ENCODE data around the gene HMGXB3.

The HMGXB3 gene

DNA sequence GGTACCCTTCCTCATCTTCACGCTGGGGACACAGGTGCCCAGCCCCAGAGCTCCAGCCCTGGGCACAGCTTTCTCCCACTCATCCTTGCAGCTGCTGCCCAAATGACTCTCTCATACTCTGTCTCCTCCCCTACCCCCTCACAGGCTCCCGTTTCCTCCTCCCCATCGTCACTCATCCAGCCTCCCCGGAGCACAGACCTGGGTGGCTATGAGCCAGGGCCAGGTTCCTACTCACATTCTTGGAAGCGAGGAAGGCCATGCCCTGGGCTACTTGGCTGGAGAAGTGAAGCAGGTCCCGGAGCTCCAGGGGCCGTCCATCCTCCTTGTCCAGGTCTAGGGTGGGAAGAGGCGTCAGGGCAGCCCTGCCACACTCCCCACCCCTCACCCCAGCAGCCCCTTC lies 56.5 kb downstream of the HMGXB3 start:
- Histone ChIP-seq H3K4me2 (ENCODE audit: low read depth, low read length, poor library complexity, severe bottlenecking) (no peak overlapping the region), H3K27me3 (ENCODE audit: low read length) (no peaks in the 10 kb centered on the region), H3K36me3 (ENCODE audit: low read length) (peaks cover under 1% of the 10 kb centered on the region; the same call in 1 of the 2 replicates), H3K9ac (ENCODE audit: low read length) (no peak overlapping the region), H3K9me3 (ENCODE audit: insufficient read depth, low read length) (no peaks in the 10 kb centered on the region), H3K4me3 (ENCODE audit: insufficient read depth, low read length, poor library complexity, severe bottlenecking) (no peak overlapping the region), H3F3A (ENCODE audit: insufficient read depth) (no peaks in the 10 kb centered on the region), H3K79me2 (ENCODE audit: insufficient read depth, low read length) (no peaks in the 10 kb centered on the region), H3K27ac (ENCODE audit: low read depth, low read length) (no peak overlapping the region), H4K20me1 (ENCODE audit: low read depth, low read length) (no peaks in the 10 kb centered on the region), H2AFZ (ENCODE audit: low read depth, low read length, severe bottlenecking) (no peak overlapping the region), H3K9me2 (replicated peaks; ENCODE audit: insufficient read depth, low read length) (no peaks in the 10 kb centered on the region)
- TF ChIP-seq, protein P1, sequence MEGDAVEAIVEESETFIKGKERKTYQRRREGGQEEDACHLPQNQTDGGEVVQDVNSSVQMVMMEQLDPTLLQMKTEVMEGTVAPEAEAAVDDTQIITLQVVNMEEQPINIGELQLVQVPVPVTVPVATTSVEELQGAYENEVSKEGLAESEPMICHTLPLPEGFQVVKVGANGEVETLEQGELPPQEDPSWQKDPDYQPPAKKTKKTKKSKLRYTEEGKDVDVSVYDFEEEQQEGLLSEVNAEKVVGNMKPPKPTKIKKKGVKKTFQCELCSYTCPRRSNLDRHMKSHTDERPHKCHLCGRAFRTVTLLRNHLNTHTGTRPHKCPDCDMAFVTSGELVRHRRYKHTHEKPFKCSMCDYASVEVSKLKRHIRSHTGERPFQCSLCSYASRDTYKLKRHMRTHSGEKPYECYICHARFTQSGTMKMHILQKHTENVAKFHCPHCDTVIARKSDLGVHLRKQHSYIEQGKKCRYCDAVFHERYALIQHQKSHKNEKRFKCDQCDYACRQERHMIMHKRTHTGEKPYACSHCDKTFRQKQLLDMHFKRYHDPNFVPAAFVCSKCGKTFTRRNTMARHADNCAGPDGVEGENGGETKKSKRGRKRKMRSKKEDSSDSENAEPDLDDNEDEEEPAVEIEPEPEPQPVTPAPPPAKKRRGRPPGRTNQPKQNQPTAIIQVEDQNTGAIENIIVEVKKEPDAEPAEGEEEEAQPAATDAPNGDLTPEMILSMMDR (IDR thresholded peaks at IDR 0.05; ENCODE audit: insufficient read depth, low read length, poor library complexity, severe bottlenecking), result no peak
- TF ChIP-seq EZH2phosphoT487 (conservative IDR thresholded peaks at IDR 0.05; ENCODE audit: low read length), result no peak

GRCh38 chr5:150057511-150057910 lies 57.0 kb downstream of the HMGXB3 start:
- Histone ChIP-seq H3K9me2 (replicated peaks; ENCODE audit: insufficient read depth, low read length) (no peaks in the 10 kb centered on the region), H3K9me3 (ENCODE audit: insufficient read depth, low read length) (no peaks in the 10 kb centered on the region), H3K4me2 (ENCODE audit: low read depth, low read length, poor library complexity, severe bottlenecking) (no peak overlapping the region), H3K9ac (ENCODE audit: low read length) (no peak overlapping the region), H3K27me3 (ENCODE audit: low read length) (no peaks in the 10 kb centered on the region), H3F3A (ENCODE audit: insufficient read depth) (no peaks in the 10 kb centered on the region), H4K20me1 (ENCODE audit: low read depth, low read length) (no peaks in the 10 kb centered on the region), H2AFZ (ENCODE audit: low read depth, low read length, severe bottlenecking) (no peak overlapping the region), H3K79me2 (ENCODE audit: insufficient read depth, low read length) (no peaks in the 10 kb centered on the region), H3K4me3 (ENCODE audit: insufficient read depth, low read length, poor library complexity, severe bottlenecking) (no peak overlapping the region), H3K27ac (ENCODE audit: low read depth, low read length) (no peak overlapping the region), H3K36me3 (ENCODE audit: low read length) (no peaks in the 10 kb centered on the region)
- TF ChIP-seq, protein P1 (IDR thresholded peaks at IDR 0.05; ENCODE audit: insufficient read depth, low read length, poor library complexity, severe bottlenecking), result no peak
- no peak for TF ChIP-seq EZH2phosphoT487 (conservative IDR thresholded peaks at IDR 0.05; ENCODE audit: low read length)

GRCh38 chr5:150057996-150058395 lies 57.5 kb downstream of the HMGXB3 start:
- no peak overlapping the region for H3K9ac ChIP-seq (ENCODE audit: low read length)
- no peaks in the 10 kb centered on the region for H3F3A ChIP-seq (ENCODE audit: insufficient read depth)
- TF ChIP-seq EZH2phosphoT487 (conservative IDR thresholded peaks at IDR 0.05; ENCODE audit: low read length), result no peak
- TF ChIP-seq, protein P1 (IDR thresholded peaks at IDR 0.05; ENCODE audit: insufficient read depth, low read length, poor library complexity, severe bottlenecking), result no peak
- H3K9me2 ChIP-seq (replicated peaks; ENCODE audit: insufficient read depth, low read length), result no peaks in the 10 kb centered on the region
- H3K36me3 ChIP-seq (ENCODE audit: low read length), result no peaks in the 10 kb centered on the region
- H3K27me3 ChIP-seq (ENCODE audit: low read length), result no peaks in the 10 kb centered on the region
- no peak overlapping the region for H3K27ac ChIP-seq (ENCODE audit: low read depth, low read length)
- no peak overlapping the region for H3K4me2 ChIP-seq (ENCODE audit: low read depth, low read length, poor library complexity, severe bottlenecking)
- H3K79me2 ChIP-seq (ENCODE audit: insufficient read depth, low read length), result no peaks in the 10 kb centered on the region
- H4K20me1 ChIP-seq (ENCODE audit: low read depth, low read length), result no peaks in the 10 kb centered on the region
- no peak overlapping the region for H3K4me3 ChIP-seq (ENCODE audit: insufficient read depth, low read length, poor library complexity, severe bottlenecking)
- no peak overlapping the region for H2AFZ ChIP-seq (ENCODE audit: low read depth, low read length, severe bottlenecking)
- no peaks in the 10 kb centered on the region for H3K9me3 ChIP-seq (ENCODE audit: insufficient read depth, low read length)
